ENCODE data around the gene RPL37A.

DNA sequence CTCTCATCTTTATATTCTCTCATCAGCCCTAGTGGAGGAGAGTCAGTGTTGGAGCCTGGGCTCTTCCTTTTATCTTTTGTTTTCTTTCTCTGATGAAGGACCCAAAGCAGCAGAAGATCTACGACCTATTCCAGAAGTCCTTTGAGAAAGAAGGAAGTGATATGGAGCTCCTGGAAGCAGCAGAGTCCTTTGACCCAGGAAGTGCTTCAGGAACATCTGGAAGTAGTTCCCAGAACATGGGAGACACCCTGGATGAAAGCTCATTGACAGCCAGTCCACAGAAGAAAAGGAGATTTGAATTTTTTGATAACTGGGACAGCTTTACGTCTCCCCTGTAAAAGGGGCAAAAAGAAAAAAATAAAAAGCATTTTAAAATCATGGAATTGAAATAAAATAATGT, 16.0 kb upstream of the RPL37A start:
- TF ChIP-seq, protein P1, sequence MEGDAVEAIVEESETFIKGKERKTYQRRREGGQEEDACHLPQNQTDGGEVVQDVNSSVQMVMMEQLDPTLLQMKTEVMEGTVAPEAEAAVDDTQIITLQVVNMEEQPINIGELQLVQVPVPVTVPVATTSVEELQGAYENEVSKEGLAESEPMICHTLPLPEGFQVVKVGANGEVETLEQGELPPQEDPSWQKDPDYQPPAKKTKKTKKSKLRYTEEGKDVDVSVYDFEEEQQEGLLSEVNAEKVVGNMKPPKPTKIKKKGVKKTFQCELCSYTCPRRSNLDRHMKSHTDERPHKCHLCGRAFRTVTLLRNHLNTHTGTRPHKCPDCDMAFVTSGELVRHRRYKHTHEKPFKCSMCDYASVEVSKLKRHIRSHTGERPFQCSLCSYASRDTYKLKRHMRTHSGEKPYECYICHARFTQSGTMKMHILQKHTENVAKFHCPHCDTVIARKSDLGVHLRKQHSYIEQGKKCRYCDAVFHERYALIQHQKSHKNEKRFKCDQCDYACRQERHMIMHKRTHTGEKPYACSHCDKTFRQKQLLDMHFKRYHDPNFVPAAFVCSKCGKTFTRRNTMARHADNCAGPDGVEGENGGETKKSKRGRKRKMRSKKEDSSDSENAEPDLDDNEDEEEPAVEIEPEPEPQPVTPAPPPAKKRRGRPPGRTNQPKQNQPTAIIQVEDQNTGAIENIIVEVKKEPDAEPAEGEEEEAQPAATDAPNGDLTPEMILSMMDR (IDR thresholded peaks at IDR 0.05; ENCODE audit: insufficient read depth, low read length), result no peak
- TF ChIP-seq POLR2AphosphoS5 (IDR thresholded peaks at IDR 0.05; ENCODE audit: low read depth), result no peak
